Trophoblast cell (in vitro differentiated cells and primary cell): ENCODE measurements around the gene ABHD14A.

ENCODE experiments used
- DNase-seq, 2 donors: peaks; one replicate each; pipeline ENCODE4 v3.0.0-alpha.2; 2016
- H2AFZ ChIP-seq: 2 replicates; pipeline ENCODE4 v1.6.1; 2013; ENCODE audit warnings: low read length, moderate library complexity, mild to moderate bottlenecking; ENCODE audit not compliant: insufficient read depth, poor library complexity
- H2AK5ac ChIP-seq: 2 replicates; pipeline ENCODE4 v1.6.1; 2013; ENCODE audit warnings: mild to moderate bottlenecking, low read length
- H2BK120ac ChIP-seq: 2 replicates; pipeline ENCODE4 v1.6.1; 2013; ENCODE audit warnings: low read length, mild to moderate bottlenecking, moderate library complexity; ENCODE audit not compliant: insufficient read depth, poor library complexity
- H2BK12ac ChIP-seq: 2 replicates; pipeline ENCODE4 v1.6.1; 2013; ENCODE audit warnings: mild to moderate bottlenecking, low read length, moderate library complexity
- H2BK5ac ChIP-seq: 2 replicates; pipeline ENCODE4 v1.6.1; 2013; ENCODE audit warnings: low read length, low read depth, moderate library complexity, mild to moderate bottlenecking; ENCODE audit not compliant: poor library complexity
- H3K14ac ChIP-seq: 2 replicates; pipeline ENCODE4 v1.6.1; 2013; ENCODE audit warnings: mild to moderate bottlenecking, low read length
- H3K18ac ChIP-seq: 2 replicates; pipeline ENCODE4 v1.6.1; 2013; ENCODE audit warnings: mild to moderate bottlenecking, low read length
- H3K23ac ChIP-seq: 2 replicates; pipeline ENCODE4 v1.6.1; 2013; ENCODE audit warnings: low read length
- H3K27ac ChIP-seq: 2 replicates; pipeline ENCODE4 v1.5.1; 2013; ENCODE audit warnings: low read depth, mild to moderate bottlenecking, inconsistent platforms, low read length, moderate library complexity
- H3K27me3 ChIP-seq: 2 replicates; pipeline ENCODE4 v1.6.1; 2013; ENCODE audit warnings: inconsistent platforms, mild to moderate bottlenecking, low read length, moderate library complexity; ENCODE audit not compliant: insufficient read depth
- H3K36me3 ChIP-seq, 2 experiments: 1 replicate in 1 of 2; 2 replicates in 1 of 2; pipeline ENCODE4 v1.6.1; 2013; ENCODE audit warnings: low read length in 2 of 2, mild to moderate bottlenecking in 2 of 2, moderate library complexity in 1 of 2; ENCODE audit not compliant: insufficient read depth in 2 of 2, control insufficient read depth in 1 of 2
- H3K4ac ChIP-seq: 2 replicates; pipeline ENCODE4 v1.6.1; 2013; ENCODE audit warnings: low read depth, mild to moderate bottlenecking, low read length, moderate library complexity
- H3K4me1 ChIP-seq, 2 experiments: 1 replicate in 1 of 2; 2 replicates in 1 of 2; pipeline ENCODE4 v1.6.1; 2013; ENCODE audit warnings: low read length in 2 of 2, mild to moderate bottlenecking in 2 of 2, moderate library complexity in 1 of 2; ENCODE audit not compliant: insufficient read depth in 2 of 2, control insufficient read depth in 1 of 2
- H3K4me2 ChIP-seq: 2 replicates; pipeline ENCODE4 v1.6.1; 2013; ENCODE audit warnings: inconsistent platforms, mild to moderate bottlenecking, low read length, moderate library complexity
- H3K4me3 ChIP-seq: 2 replicates; pipeline ENCODE4 v1.5.1; 2013; ENCODE audit warnings: mild to moderate bottlenecking, low read depth, low read length, inconsistent platforms
- H3K79me1 ChIP-seq: one replicate; pipeline ENCODE4 v1.6.1; 2013; ENCODE audit warnings: low read length
- H3K79me2 ChIP-seq: 2 replicates; pipeline ENCODE4 v1.6.1; 2013; ENCODE audit warnings: low read length, mild to moderate bottlenecking; ENCODE audit not compliant: control insufficient read depth, insufficient read depth, poor library complexity
- H3K9ac ChIP-seq: 2 replicates; pipeline ENCODE4 v1.6.1; 2013; ENCODE audit warnings: mild to moderate bottlenecking, low read length
- H3K9me3 ChIP-seq: 2 replicates; pipeline ENCODE4 v1.6.1; 2013; ENCODE audit warnings: low read depth, mild to moderate bottlenecking, control low read depth, inconsistent platforms, low read length; ENCODE audit not compliant: insufficient read depth
- H4K12ac ChIP-seq: 2 replicates; pipeline ENCODE4 v1.6.1; 2013; ENCODE audit warnings: low read depth, mild to moderate bottlenecking, low read length, moderate library complexity
- H4K8ac ChIP-seq: 2 replicates; pipeline ENCODE4 v1.6.1; 2013; ENCODE audit warnings: low read depth, mild to moderate bottlenecking, low read length, moderate library complexity
- H4K91ac ChIP-seq: one replicate; pipeline ENCODE4 v1.6.1; 2013; ENCODE audit warnings: low read depth, mild to moderate bottlenecking, low read length, moderate library complexity
- WGBS: extraction: QIAGEN DNeasy Blood & Tissue Kit; methylation state at CpG from one replicate; pipeline ENCODE4 v1.1.7; 2013; ENCODE audit warnings: missing lambda C conversion rate; ENCODE audit not compliant: insufficient read length, insufficient coverage; ENCODE audit errors: extremely low coverage; 5-methylcytosine and 5-hydroxymethylcytosine counted together

The ABHD14A gene

DNA sequence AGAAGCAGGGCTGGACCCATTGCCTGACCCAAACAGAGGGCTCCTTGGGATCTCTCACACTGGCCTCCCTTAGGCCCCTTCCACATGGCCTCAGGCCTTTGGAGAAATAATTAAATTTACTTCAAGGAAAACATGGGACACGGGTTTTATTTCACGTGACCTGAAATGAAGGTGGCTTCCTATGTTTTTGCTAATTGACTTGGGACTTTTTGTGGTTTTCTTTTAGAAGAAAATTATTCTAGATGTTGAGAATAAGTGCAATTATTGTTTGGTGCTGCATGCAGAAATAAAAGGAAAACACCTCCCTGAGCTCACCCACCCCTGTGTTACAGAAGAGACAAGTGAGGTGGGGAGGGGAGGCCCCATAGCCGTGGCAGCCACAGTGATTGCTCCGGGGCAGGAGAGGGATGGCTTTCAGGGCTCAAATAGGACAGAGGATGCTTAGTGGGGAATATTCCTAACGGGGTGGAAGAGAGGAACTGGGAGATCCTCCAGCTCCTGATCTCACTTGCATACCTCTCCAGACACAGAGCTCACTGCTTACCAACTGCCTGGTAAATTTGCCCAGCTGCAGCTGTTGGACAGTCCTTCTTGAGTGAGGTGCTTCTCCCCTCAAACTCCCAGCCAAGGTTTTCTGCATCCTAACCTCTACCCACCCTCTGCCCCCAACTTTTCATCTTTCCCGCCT is 50.0 kb downstream of the ABHD14A start:
- Histone ChIP-seq H3K36me3 (no peaks in the 10 kb centered on the region), H4K12ac (no peak overlapping the region), H3K9me3 (peaks cover 3% of the 10 kb centered on the region), H2BK5ac (no peak overlapping the region), H3K27me3 (no peaks in the 10 kb centered on the region), H3K79me1 (peaks cover 2% of the 10 kb centered on the region), H2BK120ac (no peak overlapping the region), H2AFZ (no peak overlapping the region), H3K9ac (no peak overlapping the region), H4K91ac (no peak overlapping the region), H3K18ac (no peak overlapping the region), H3K4me3 (no peak overlapping the region), H3K14ac (no peak overlapping the region), H2BK12ac (no peak overlapping the region), H3K27ac (no peak overlapping the region), H2AK5ac (no peak overlapping the region), H3K4me1 (peaks cover 20 to 32% of the 10 kb centered on the region in 2 experiments), H3K4ac (no peak overlapping the region), H3K23ac (no peak overlapping the region), H3K4me2 (no peak overlapping the region), H3K79me2 (no peaks in the 10 kb centered on the region), H4K8ac (no peak overlapping the region)
- DNase-seq: no peak
- WGBS: no CpG with 5 or more reads among the region's 6 CpGs

GRCh38 chr3:52025453-52025852 is 50.6 kb downstream of the ABHD14A start:
- Histone ChIP-seq H3K23ac (no peak overlapping the region), H3K4me3 (peak overlapping the region; percentile 27), H3K9ac (no peak overlapping the region), H3K27ac (no peak overlapping the region), H3K4me2 (no peak overlapping the region), H2BK12ac (no peak overlapping the region), H2AK5ac (no peak overlapping the region), H3K36me3 (no peaks in the 10 kb centered on the region), H3K79me1 (peaks cover 2% of the 10 kb centered on the region), H2AFZ (peak overlapping the region; percentile 45), H4K91ac (no peak overlapping the region), H4K12ac (no peak overlapping the region), H3K27me3 (no peaks in the 10 kb centered on the region), H3K4ac (no peak overlapping the region), H3K4me1 (peaks cover 24 to 32% of the 10 kb centered on the region in 2 experiments), H3K14ac (no peak overlapping the region), H2BK120ac (no peak overlapping the region), H3K9me3 (peaks cover 3% of the 10 kb centered on the region), H4K8ac (no peak overlapping the region), H3K18ac (no peak overlapping the region), H3K79me2 (no peaks in the 10 kb centered on the region), H2BK5ac (no peak overlapping the region)
- WGBS: no CpG with 5 or more reads among the region's 7 CpGs
- DNase-seq: no peak

DNA sequence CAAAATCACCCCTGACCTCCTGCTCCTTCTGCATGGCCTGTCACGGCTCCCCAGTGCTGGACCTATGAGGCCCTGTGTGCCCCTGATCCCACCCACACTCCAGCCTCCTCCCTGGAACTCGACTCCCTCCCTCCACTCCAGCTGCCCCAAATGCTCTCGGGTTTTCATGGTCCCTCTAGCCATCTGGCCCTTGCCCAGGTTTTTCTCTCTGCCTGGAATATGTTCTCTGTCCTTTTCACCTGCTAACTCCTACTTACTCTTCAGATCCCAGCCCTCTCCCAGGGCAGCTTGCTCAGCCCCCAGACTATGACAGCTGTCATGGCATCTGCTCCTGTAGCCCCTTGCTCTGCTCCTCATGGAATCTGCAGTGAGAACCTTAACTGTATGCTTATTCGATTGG is 51.2 kb downstream of the ABHD14A start:
- peaks cover 24 to 32% of the 10 kb centered on the region in 2 experiments for H3K4me1 ChIP-seq
- no peak overlapping the region for H3K27ac ChIP-seq
- no peak overlapping the region for H2BK5ac ChIP-seq
- H3K18ac ChIP-seq: no peak overlapping the region
- H3K79me2 ChIP-seq: no peaks in the 10 kb centered on the region
- no CpG with 5 or more reads among the region's 4 CpGs for WGBS
- H2AK5ac ChIP-seq: no peak overlapping the region
- H3K36me3 ChIP-seq: no peaks in the 10 kb centered on the region
- H2BK12ac ChIP-seq: no peak overlapping the region
- no peaks in the 10 kb centered on the region for H3K27me3 ChIP-seq
- no peak overlapping the region for H4K8ac ChIP-seq
- no peak overlapping the region for H2BK120ac ChIP-seq
- H3K4me3 ChIP-seq: no peak overlapping the region
- no peak overlapping the region for H3K4me2 ChIP-seq
- no peak overlapping the region for H4K12ac ChIP-seq
- H2AFZ ChIP-seq: no peak overlapping the region
- no peak overlapping the region for H4K91ac ChIP-seq
- peaks cover 3% of the 10 kb centered on the region for H3K9me3 ChIP-seq
- no peak for DNase-seq
- no peak overlapping the region for H3K4ac ChIP-seq
- H3K79me1 ChIP-seq: peaks cover 2% of the 10 kb centered on the region
- H3K9ac ChIP-seq: no peak overlapping the region
- H3K23ac ChIP-seq: no peak overlapping the region
- H3K14ac ChIP-seq: no peak overlapping the region

GRCh38 chr3:52028572-52028971 is 53.7 kb downstream of the ABHD14A start:
- H2BK120ac ChIP-seq: no peak overlapping the region

More at GRCh38 chr3:52028572-52028971, 53.7 kb downstream of the ABHD14A start:
- Histone ChIP-seq H2BK12ac (no peak overlapping the region), H3K4me1 (peaks cover 10 to 16% of the 10 kb centered on the region in 2 experiments), H3K79me2 (no peaks in the 10 kb centered on the region), H4K8ac (no peak overlapping the region), H3K23ac (no peak overlapping the region), H3K14ac (no peak overlapping the region), H2AK5ac (no peak overlapping the region), H3K4ac (no peak overlapping the region), H3K27ac (no peak overlapping the region), H3K18ac (no peak overlapping the region), H3K9ac (no peak overlapping the region), H3K4me3 (no peak overlapping the region), H3K4me2 (no peak overlapping the region), H3K27me3 (no peaks in the 10 kb centered on the region), H2AFZ (no peak overlapping the region), H2BK5ac (no peak overlapping the region), H3K9me3 (peaks cover 3% of the 10 kb centered on the region), H4K12ac (no peak overlapping the region), H3K36me3 (no peaks in the 10 kb centered on the region), H3K79me1 (no peaks in the 10 kb centered on the region), H4K91ac (peak overlapping the region; percentile 31)
- no CpG with 5 or more reads among the region's 12 CpGs for WGBS
- DNase-seq: no peak
